HCT116 (cell line): Measurements from ENCODE around the gene CACNG3. TPM values are rescaled to one million over a fixed set of nuclear protein-coding genes. Genes with fewer than 3 reads are reported as not detected.

Experiments used
- ATAC-seq: fragments of 200-7000 bp; cut with Tn5 transposase; 2 replicates; pipeline ENCODE4 v1.9.1; 2020; ENCODE audit warnings: mild to moderate bottlenecking, moderate library complexity
- BruUV-seq: library from RNA; stranded (reverse); fragments of 400-500 nt; replicated peaks from 2 replicates; lab custom pipeline; 2021; lab: Mats Ljungman, UMichigan
- CTCF ChIA-PET: fragments of 300-600 bp; sonication (Branson Sonifier 250); formaldehyde crosslinking; loops from one replicate; lab custom pipeline; 2021; ENCODE audit warnings: antibody characterized with exemption; lab: Charles Lee
- POLR2A ChIA-PET: fragments of 300-600, 350-600 bp; sonication (Branson Sonifier 250); formaldehyde crosslinking; loops from one replicate; lab custom pipeline; 2021; ENCODE audit warnings: antibody characterized with exemption; lab: Charles Lee
- RAD21 ChIA-PET, 2 experiments: fragments of 300-600 bp; sonication (Branson Sonifier 250); formaldehyde crosslinking; loops; one replicate each; lab custom pipeline; 2023; ENCODE audit warnings: low total read pairs in 2 of 2; ENCODE audit not compliant: uncharacterized antibody in 2 of 2, unreplicated experiment in 2 of 2, low non-redundant PET in 1 of 2; lab: Charles Lee
- DNase-seq: peaks from one replicate; pipeline ENCODE4 v3.0.0-alpha.2; 2010; ENCODE audit warnings: low read depth, low spot score
- H2AFZ ChIP-seq: fragments of 200-600 bp; shearing (Covaris generic), sonication (generic); 2 replicates; pipeline ENCODE4 v1.6.1; 2017; ENCODE audit warnings: low read depth, mixed run types, mixed read lengths, antibody characterized with exemption, low read length; ENCODE audit not compliant: poor library complexity, severe bottlenecking
- H3K27ac ChIP-seq: 2 replicates; pipeline ENCODE4 v1.5.1; 2012; ENCODE audit warnings: low read depth, low read length
- H3K27me3 ChIP-seq: fragments of 200-600 bp; sonication (generic); 2 replicates; pipeline ENCODE4 v1.6.1; 2016; ENCODE audit warnings: mixed run types, low read length, mixed read lengths; ENCODE audit not compliant: insufficient read depth
- H3K36me3 ChIP-seq, 2 experiments: fragments of 200-500 bp in 1 of 2; fragments of 200-600 bp in 1 of 2; sonication (Bioruptor generic) in 1 of 2; sonication (generic) in 1 of 2; 2 replicates each; pipeline versions ENCODE4 v1.5.1 to v1.6.1; 2014 to 2016; ENCODE audit warnings: low read length in 2 of 2, inconsistent platforms in 1 of 2, mixed read lengths in 1 of 2, mixed run types in 1 of 2; ENCODE audit not compliant: insufficient read depth in 2 of 2, control insufficient read depth in 1 of 2
- H3K4me1 ChIP-seq, 2 experiments: fragments of 200-600 bp in 1 of 2; sonication (generic) in 1 of 2; 2 replicates each; pipeline versions ENCODE4 v1.5.1 to v1.6.1; 2012 to 2017; ENCODE audit warnings: low read length in 2 of 2, inconsistent platforms in 1 of 2, mild to moderate bottlenecking in 1 of 2, mixed read lengths in 1 of 2, mixed run types in 1 of 2, moderate library complexity in 1 of 2; ENCODE audit not compliant: insufficient read depth in 2 of 2, control insufficient read depth in 1 of 2
- H3K4me2 ChIP-seq: fragments of 200-600 bp; sonication (generic); 2 replicates; pipeline ENCODE4 v1.6.1; 2017; ENCODE audit warnings: mixed run types, low read length, mixed read lengths
- H3K4me3 ChIP-seq, 2 experiments: fragments of 200-600 bp in 1 of 2; sonication (generic) in 1 of 2; replicated peaks in 1 of 2; 2 replicates each; pipeline ENCODE4 v1.5.1; 2011 to 2016; ENCODE audit warnings: low read length in 2 of 2, control low read depth in 1 of 2, low read depth in 1 of 2, mild to moderate bottlenecking in 1 of 2, mixed read lengths in 1 of 2, mixed run types in 1 of 2
- H3K79me2 ChIP-seq: fragments of 200-600 bp; sonication (generic); 2 replicates; pipeline ENCODE4 v1.6.1; 2017; ENCODE audit warnings: mild to moderate bottlenecking, mixed run types, low read length, moderate library complexity, mixed read lengths; ENCODE audit not compliant: insufficient read depth
- H3K9ac ChIP-seq: fragments of 200-600 bp; sonication (generic); 2 replicates; pipeline ENCODE4 v1.6.1; 2016; ENCODE audit warnings: low read length, mixed read lengths
- H3K9me2 ChIP-seq: fragments of 200-600 bp; sonication (generic), shearing (Covaris generic); 2 replicates; pipeline ENCODE4 v1.6.1; 2017; ENCODE audit warnings: mixed run types, mild to moderate bottlenecking, moderate library complexity; ENCODE audit not compliant: insufficient read depth
- H3K9me3 ChIP-seq, 2 experiments: fragments of 200-500 bp in 1 of 2; fragments of 200-600 bp in 1 of 2; sonication (Bioruptor generic) in 1 of 2; sonication (generic) in 1 of 2; 2 replicates each; pipeline ENCODE4 v1.6.1; 2014 to 2017; ENCODE audit warnings: low read length in 2 of 2, mixed read lengths in 2 of 2, inconsistent platforms in 1 of 2, low read depth in 1 of 2, mild to moderate bottlenecking in 1 of 2, mixed run types in 1 of 2, moderate library complexity in 1 of 2; ENCODE audit not compliant: control insufficient read depth in 1 of 2, insufficient read depth in 1 of 2
- H4K20me1 ChIP-seq: fragments of 200-600 bp; sonication (generic), shearing (Covaris generic); 2 replicates; pipeline ENCODE4 v1.6.1; 2017; ENCODE audit warnings: mixed run types, mild to moderate bottlenecking, moderate library complexity; ENCODE audit not compliant: insufficient read depth
- CTCF ChIP-seq, 3 experiments: fragments of 200-600 bp in 1 of 3; sonication (generic) in 1 of 3; IDR thresholded peaks in 2 of 3; conservative IDR thresholded peaks in 1 of 3; 2 replicates each; pipeline ENCODE4 v1.5.1; 2012 to 2017; ENCODE audit warnings: low read depth in 2 of 3, low read length in 2 of 3, antibody characterized with exemption in 1 of 3, borderline replicate concordance in 1 of 3, control low read depth in 1 of 3, mild to moderate bottlenecking in 1 of 3, mixed read lengths in 1 of 3, mixed run types in 1 of 3, moderate library complexity in 1 of 3; ENCODE audit not compliant: insufficient read depth in 1 of 3
- ELF1 ChIP-seq: IDR thresholded peaks from 2 replicates; pipeline ENCODE4 v1.6.1; 2012; ENCODE audit warnings: low read depth, borderline replicate concordance
- YY1 ChIP-seq: IDR thresholded peaks from 2 replicates; pipeline ENCODE4 v1.6.1; 2011; ENCODE audit warnings: low read length, low read depth, moderate library complexity, mild to moderate bottlenecking; ENCODE audit not compliant: insufficient replicate concordance; ENCODE audit errors: extremely low read depth
- intact Hi-C: fragments of 100-400 bp; cut with micrococcal nuclease; formaldehyde crosslinking; loops from 2 replicates; pipeline ENCODE4 v1.10.0; 2022
- total RNA-seq: library from RNA; stranded (reverse); gene quantifications from one replicate; pipeline ENCODE4 v1.2.1, GENCODE V29; 2021; ENCODE audit not compliant: unreplicated experiment
- TF ChIP-seq, protein P1 (sequence below): IDR thresholded peaks from 2 replicates; pipeline ENCODE4 v1.6.1; 2011; ENCODE audit warnings: mild to moderate bottlenecking, low read length, moderate library complexity; ENCODE audit not compliant: insufficient replicate concordance; ENCODE audit errors: extremely low read depth
- TF ChIP-seq, protein P2 (sequence below): IDR thresholded peaks from 2 replicates; pipeline ENCODE4 v1.6.1; 2012; ENCODE audit warnings: low read depth

Gene CACNG3
- total RNA-seq, 1 experiment from 2014 or later: not detected

DNA sequence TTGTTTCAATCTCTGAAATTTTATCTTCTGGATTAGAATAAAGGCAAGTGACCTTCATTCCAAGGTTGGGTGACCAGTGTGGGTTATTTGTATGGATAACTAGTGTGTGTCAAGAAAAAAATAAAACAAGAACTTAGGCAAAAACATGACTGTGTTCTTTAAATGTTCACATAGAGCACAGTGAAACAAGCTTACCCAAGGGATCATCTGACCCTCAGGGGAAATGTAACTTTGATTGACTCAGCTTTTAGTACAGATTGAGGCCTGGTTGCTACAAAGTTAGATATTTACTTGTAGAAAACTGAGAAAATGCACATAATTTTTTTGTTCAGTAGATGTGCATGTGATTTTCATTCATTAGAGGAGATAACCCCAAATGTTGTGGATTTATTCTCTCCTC, 6.7 kb downstream of the CACNG3 start:
- H3K79me2 ChIP-seq: no peaks in the 10 kb centered on the region
- no peak overlapping the region for H2AFZ ChIP-seq
- no peak overlapping the region for H3K4me2 ChIP-seq
- no TSS peak for BruUV-seq
- no peak overlapping the region for H3K9ac ChIP-seq
- POLR2A ChIA-PET: no interaction called here
- intact Hi-C loops: no loop called here
- ATAC-seq (no peak), DNase-seq (no peak)
- no peaks in the 10 kb centered on the region for H3K9me3 ChIP-seq
- no peaks in the 10 kb centered on the region for H3K4me1 ChIP-seq
- RAD21 ChIA-PET: no interaction called here
- H3K9me2 ChIP-seq: no peaks in the 10 kb centered on the region
- H3K4me3 ChIP-seq: no peak overlapping the region
- TF ChIP-seq ELF1: no peak
- TF ChIP-seq YY1: no peak
- TF ChIP-seq, protein P1, sequence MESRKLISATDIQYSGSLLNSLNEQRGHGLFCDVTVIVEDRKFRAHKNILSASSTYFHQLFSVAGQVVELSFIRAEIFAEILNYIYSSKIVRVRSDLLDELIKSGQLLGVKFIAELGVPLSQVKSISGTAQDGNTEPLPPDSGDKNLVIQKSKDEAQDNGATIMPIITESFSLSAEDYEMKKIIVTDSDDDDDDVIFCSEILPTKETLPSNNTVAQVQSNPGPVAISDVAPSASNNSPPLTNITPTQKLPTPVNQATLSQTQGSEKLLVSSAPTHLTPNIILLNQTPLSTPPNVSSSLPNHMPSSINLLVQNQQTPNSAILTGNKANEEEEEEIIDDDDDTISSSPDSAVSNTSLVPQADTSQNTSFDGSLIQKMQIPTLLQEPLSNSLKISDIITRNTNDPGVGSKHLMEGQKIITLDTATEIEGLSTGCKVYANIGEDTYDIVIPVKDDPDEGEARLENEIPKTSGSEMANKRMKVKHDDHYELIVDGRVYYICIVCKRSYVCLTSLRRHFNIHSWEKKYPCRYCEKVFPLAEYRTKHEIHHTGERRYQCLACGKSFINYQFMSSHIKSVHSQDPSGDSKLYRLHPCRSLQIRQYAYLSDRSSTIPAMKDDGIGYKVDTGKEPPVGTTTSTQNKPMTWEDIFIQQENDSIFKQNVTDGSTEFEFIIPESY: no peak
- TF ChIP-seq, protein P2, sequence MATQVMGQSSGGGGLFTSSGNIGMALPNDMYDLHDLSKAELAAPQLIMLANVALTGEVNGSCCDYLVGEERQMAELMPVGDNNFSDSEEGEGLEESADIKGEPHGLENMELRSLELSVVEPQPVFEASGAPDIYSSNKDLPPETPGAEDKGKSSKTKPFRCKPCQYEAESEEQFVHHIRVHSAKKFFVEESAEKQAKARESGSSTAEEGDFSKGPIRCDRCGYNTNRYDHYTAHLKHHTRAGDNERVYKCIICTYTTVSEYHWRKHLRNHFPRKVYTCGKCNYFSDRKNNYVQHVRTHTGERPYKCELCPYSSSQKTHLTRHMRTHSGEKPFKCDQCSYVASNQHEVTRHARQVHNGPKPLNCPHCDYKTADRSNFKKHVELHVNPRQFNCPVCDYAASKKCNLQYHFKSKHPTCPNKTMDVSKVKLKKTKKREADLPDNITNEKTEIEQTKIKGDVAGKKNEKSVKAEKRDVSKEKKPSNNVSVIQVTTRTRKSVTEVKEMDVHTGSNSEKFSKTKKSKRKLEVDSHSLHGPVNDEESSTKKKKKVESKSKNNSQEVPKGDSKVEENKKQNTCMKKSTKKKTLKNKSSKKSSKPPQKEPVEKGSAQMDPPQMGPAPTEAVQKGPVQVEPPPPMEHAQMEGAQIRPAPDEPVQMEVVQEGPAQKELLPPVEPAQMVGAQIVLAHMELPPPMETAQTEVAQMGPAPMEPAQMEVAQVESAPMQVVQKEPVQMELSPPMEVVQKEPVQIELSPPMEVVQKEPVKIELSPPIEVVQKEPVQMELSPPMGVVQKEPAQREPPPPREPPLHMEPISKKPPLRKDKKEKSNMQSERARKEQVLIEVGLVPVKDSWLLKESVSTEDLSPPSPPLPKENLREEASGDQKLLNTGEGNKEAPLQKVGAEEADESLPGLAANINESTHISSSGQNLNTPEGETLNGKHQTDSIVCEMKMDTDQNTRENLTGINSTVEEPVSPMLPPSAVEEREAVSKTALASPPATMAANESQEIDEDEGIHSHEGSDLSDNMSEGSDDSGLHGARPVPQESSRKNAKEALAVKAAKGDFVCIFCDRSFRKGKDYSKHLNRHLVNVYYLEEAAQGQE: no peak
- no peak for TF ChIP-seq CTCF (IDR thresholded peaks at IDR 0.05 in 2 of 3, conservative IDR thresholded peaks at IDR 0.05 in 1 of 3; ENCODE audit: borderline replicate concordance in 1 of 3, insufficient read depth in 1 of 3, low read depth in 2 of 3, low read length in 2 of 3)
- H3K27me3 ChIP-seq: peaks cover 36% of the 10 kb centered on the region
- H3K27ac ChIP-seq: no peak overlapping the region
- no peaks in the 10 kb centered on the region; the same call in 1 of the 2 replicates for H4K20me1 ChIP-seq
- H3K36me3 ChIP-seq: no peaks in the 10 kb centered on the region
- CTCF ChIA-PET: interaction anchor here (1.5 kb wide), 1 partner anchor 192 kb away, joined by 4 read pairs; no protein-coding TSS in a partner anchor
